HT1080 (cell line): ENCODE results near the gene PYDC1. TPM values are rescaled to one million over a fixed set of nuclear protein-coding genes. Genes with fewer than 3 reads are reported as not detected.
"Not testable (repeated sequence)": the region's sequence is repeated elsewhere in the genome, so short reads cannot be mapped to it uniquely, and the experiment has no call there.

Source experiments
- DNase-seq: peaks from one replicate; pipeline ENCODE4 v3.0.0-alpha.2; 2015; ENCODE audit warnings: low read depth
- small RNA-seq: library from RNA; depleted of rRNA; stranded (forward); fragments of <200 nt; gene quantifications from one replicate; pipeline ENCODE3, GENCODE V24; 2014
- total RNA-seq: library from RNA; depleted of rRNA; stranded (reverse); fragments of >200 nt; shearing (Covaris generic); gene quantifications from 2 replicates; pipeline ENCODE4 v1.2.3, GENCODE V29; 2014; rRNA removed

PYDC1 gene
- total RNA-seq, 1 experiment from 2014 or later: not detected

- DNase-seq: peak; percentile 66
Measured at GRCh38 chr16:31181102-31181830, 35.7 kb downstream of the PYDC1 start.

DNA sequence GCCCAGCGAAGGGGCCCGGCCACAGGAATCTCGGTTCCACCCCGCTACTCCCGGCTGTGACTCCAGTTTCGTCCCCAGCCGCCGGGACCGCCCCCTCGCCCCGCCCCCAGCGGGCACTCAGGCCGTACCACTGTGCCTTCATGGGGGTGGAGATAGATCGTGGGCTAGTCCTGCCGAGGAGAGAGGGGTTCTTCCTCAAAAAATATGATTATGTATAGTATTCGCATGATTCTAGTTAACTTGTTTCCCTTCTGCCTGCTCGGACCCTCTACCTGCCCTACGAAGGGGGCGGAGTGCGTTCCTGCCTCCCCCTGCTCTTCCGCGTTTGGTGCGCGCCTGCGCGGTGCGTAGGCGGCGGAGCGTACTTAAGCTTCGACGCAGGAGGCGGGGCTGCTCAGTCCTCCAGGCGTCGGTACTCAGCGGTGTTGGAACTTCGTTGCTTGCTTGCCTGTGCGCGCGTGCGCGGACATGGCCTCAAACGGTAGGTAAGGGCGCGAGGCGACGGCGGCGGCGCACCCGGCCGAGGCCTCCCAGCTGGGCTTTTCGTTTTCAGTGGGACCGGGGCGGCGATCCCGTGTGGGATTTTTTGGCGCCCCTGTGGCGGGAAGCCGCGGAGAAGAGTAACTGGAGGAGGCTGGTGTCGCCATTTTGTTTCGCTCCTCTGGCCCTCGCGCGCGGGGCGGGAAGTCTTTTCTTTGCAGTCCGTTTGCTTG is 37.0 kb downstream of the PYDC1 start, which contains the start of gene FUS:
Gene FUS (plus strand): TSS at position 393 of the 713 bp plus-strand sequence. CDS start 76 bp downstream, at position 469.
- DNase-seq: peak; percentile 82

- DNase-seq: no peak
Measured at GRCh38 chr16:31179219-31179746, 37.7 kb downstream of the PYDC1 start.

- DNase-seq: peak; percentile 98
Measured at GRCh38 chr16:31177136-31177535, 39.8 kb downstream of the PYDC1 start.

- not testable (repeated sequence) for DNase-seq
Measured at GRCh38 chr16:31170048-31170447, 46.9 kb downstream of the PYDC1 start.

DNA sequence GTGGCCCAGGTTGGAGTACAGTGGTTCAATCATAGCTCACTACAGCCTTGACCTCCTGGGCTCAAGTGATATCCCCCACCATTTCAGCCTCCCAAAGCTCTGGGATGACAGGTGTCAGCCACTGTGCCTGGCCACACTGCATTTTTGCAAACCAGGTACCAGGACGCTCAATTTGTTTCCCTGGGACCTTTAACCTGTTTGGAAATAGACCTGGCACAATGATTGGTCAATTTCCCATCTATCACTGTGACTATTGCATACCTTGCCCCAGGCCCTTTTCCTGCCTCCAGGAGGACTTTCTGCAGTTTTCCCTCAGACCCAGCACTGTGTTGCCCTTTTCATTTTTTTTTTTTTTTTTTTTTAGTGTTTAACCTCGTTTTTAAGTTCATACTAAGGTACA is 48.1 kb downstream of the PYDC1 start:
- no peak for DNase-seq

- no peak for DNase-seq
Measured at GRCh38 chr16:31167315-31167714, 49.6 kb downstream of the PYDC1 start.

Small RNA genes within 50 kb of the gene (small RNA-seq; reads per million reads assigned to genes)
- not detected for gene NDUFA3P6

Other genes starting within 250 kb of the PYDC1 start
- 7.3 and 8.9 TPM in 2 replicates for gene HSD3B7, start 231.9 kb downstream of the PYDC1 start, total RNA-seq
- gene STX1B, start 206.5 kb downstream of the PYDC1 start, total RNA-seq: 1.0 and 2.1 TPM in 2 replicates
- gene STX4, start 183.6 kb downstream of the PYDC1 start, total RNA-seq: 37.9 and 43.7 TPM in 2 replicates
- gene ZNF668, start 142.9 kb downstream of the PYDC1 start, total RNA-seq: 16.9 and 21.5 TPM in 2 replicates
- 14.0 and 24.8 TPM in 2 replicates for gene ZNF646, start 142.7 kb downstream of the PYDC1 start, total RNA-seq
- gene PRSS53, start 128.2 kb downstream of the PYDC1 start, total RNA-seq: 0.72 and 0.80 TPM in 2 replicates
- 104 and 114 TPM in 2 replicates for gene VKORC1, start 122.3 kb downstream of the PYDC1 start, total RNA-seq
- 56.4 and 66.0 TPM in 2 replicates for gene BCKDK, start 108.7 kb downstream of the PYDC1 start, total RNA-seq
- gene KAT8, start 99.5 kb downstream of the PYDC1 start, total RNA-seq: 57.0 and 62.1 TPM in 2 replicates
- not detected in 2 replicates for gene PRSS8, start 81.4 kb downstream of the PYDC1 start, total RNA-seq
- gene PRSS36, start 67.1 kb downstream of the PYDC1 start, total RNA-seq: 0.77 and 2.0 TPM in 2 replicates
- 21.7 and 34.0 TPM in 2 replicates for gene FUS, start 37.0 kb downstream of the PYDC1 start, total RNA-seq
- 0.63 and 0.72 TPM in 2 replicates for gene PYCARD, start 14.4 kb downstream of the PYDC1 start, total RNA-seq
- gene TRIM72, start 3.0 kb downstream of the PYDC1 start, total RNA-seq: 0.06 TPM in 1 of 2 replicates, not detected in the other
- 0.02 and 0.03 TPM in 2 replicates for gene ITGAM, start 42.8 kb upstream of the PYDC1 start, total RNA-seq
- gene ITGAX, start 138.0 kb upstream of the PYDC1 start, total RNA-seq: 2.1 and 2.7 TPM in 2 replicates
- 0.03 TPM in 1 of 2 replicates, not detected in the other for gene ITGAD, start 176.2 kb upstream of the PYDC1 start, total RNA-seq
- not detected in 2 replicates for gene COX6A2, start 211.2 kb upstream of the PYDC1 start, total RNA-seq
- not detected in 2 replicates for gene ZNF843, start 225.7 kb upstream of the PYDC1 start, total RNA-seq
- 19.8 and 21.5 TPM in 2 replicates for gene ARMC5, start 242.4 kb upstream of the PYDC1 start, total RNA-seq